GM18951 (cell line): ENCODE data around the gene GFPT2.
A peak's percentile ranks its signal among the peaks of the same experiment; 100 is the strongest.
"Not testable (repeated sequence)": the region's sequence is repeated elsewhere in the genome, so short reads cannot be mapped to it uniquely, and the experiment has no call there.

Experiments
- POLR2A ChIP-seq: IDR thresholded peaks from 4 replicates; pipeline ENCODE4 v1.6.1; 2011; ENCODE audit warnings: mild to moderate bottlenecking; ENCODE audit not compliant: insufficient read length, insufficient read depth; ENCODE audit errors: extremely low read depth
- in situ Hi-C: fragments of 300-500 bp; cut with MboI; formaldehyde crosslinking; loops from one replicate; pipeline ENCODE4 v1.12.0; 2022; ENCODE audit warnings: low sequenced_read_pairs, mixed read lengths, inconsistent platforms; ENCODE audit not compliant: unreplicated experiment

GFPT2 gene

GRCh38 chr5:180304431-180305375, 48.4 kb downstream of the GFPT2 start:
- TF ChIP-seq POLR2A: no peak
- in situ Hi-C loops: no loop called here

GRCh38 chr5:180304016-180304292, 49.2 kb downstream of the GFPT2 start:
- in situ Hi-C loops: no loop called here

DNA sequence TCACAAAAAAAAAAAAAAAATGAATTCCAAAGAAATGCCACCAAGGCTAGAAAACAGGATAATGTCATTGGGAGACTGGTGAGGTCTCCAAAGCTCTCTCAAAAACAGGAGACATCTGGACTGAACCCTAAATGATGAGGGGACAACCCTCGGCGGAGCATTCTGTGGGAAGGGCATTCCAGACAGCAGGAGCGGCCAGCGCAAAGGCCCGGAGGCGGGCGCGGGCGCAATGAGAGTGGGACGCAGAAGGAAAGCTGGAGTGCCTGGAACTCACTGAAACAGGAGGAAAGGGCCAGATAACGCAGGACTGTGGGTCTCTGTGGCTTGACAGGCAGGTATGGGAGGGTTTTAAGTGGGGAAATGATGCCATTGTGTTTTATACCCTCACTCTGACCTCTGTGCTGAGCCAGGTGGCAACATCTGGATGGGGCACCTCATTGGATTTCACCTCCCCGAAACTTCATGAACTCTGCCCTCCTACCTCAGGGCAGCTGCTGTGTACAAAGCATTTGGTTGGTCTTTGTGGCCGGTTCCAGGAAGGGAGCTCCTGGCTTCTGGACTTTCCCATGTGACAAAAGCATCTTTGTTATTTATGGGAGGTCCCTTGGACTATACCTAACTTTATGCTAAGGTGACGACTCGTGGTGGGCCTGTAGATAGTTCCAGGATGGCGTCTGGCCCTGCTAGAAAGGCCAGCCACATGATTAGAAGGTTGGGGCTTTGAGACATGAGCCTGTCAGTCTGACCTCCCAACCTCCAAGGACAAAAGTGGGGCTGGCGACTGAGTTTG, 49.7 kb downstream of the GFPT2 start:
- in situ Hi-C loops: no loop called here
- TF ChIP-seq POLR2A: no peak

More at GRCh38 chr5:180304016-180304292, 49.2 kb downstream of the GFPT2 start:
- no peak for TF ChIP-seq POLR2A

- in situ Hi-C loops: no loop called here
- TF ChIP-seq POLR2A: no peak
Observed at GRCh38 chr5:180302256-180302655, 50.9 kb downstream of the GFPT2 start.

DNA sequence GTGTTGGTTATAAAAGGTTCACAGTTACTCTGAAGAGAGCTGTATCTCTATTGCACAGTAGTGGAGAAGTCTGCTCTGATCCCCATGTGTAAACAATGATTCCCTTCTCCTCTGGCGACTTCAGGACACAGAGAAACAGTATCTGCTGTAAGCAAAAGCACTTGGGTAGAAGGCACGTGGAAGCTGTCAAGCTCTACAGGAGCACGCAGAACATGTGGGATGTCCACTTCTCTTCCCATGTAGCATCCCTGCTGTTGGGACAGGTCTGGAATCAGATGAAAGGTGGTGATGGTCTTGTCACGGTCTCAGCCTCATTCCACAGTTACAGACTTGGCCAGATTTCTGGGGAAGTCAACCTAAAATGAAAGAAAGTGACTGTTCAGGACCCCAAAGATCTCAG, 51.9 kb downstream of the GFPT2 start:
- TF ChIP-seq POLR2A: no peak
- in situ Hi-C loops: no loop called here

GRCh38 chr5:180299526-180299925, 53.6 kb downstream of the GFPT2 start:
- in situ Hi-C loops: no loop called here
- no peak for TF ChIP-seq POLR2A

DNA sequence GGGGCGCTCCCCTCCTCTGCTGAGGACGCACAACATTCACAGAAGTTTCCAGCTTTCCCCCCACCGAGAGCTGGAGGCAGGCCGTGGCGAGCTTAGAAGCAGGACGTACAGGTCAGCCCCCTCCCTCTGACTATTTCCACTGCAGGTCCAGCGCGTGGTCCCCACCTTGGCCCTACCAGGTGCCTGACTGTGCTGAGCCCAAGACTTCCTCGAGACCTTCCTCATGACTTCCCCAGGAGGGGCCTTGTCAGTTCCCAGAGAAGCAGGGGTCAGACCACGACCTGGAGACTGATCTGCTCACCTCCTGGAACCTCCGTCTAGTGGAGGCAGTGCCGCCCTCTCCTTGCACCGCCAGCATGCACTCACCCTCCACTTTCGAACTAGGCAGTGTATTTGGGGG, 54.1 kb downstream of the GFPT2 start:
- in situ Hi-C loops: not testable (repeated sequence)

GRCh38 chr5:180297587-180298282, 55.4 kb downstream of the GFPT2 start:
- in situ Hi-C loops: no loop called here
- TF ChIP-seq POLR2A: no peak

- in situ Hi-C loops: no loop called here
- TF ChIP-seq POLR2A: no peak
Observed at GRCh38 chr5:180296771-180297170, 56.4 kb downstream of the GFPT2 start.

- in situ Hi-C loops: no loop called here
Observed at GRCh38 chr5:180294913-180295555, 58.1 kb downstream of the GFPT2 start.

GRCh38 chr5:180294411-180294810, 58.7 kb downstream of the GFPT2 start:
- in situ Hi-C loops: no loop called here

More at GRCh38 chr5:180294913-180295555, 58.1 kb downstream of the GFPT2 start:
- TF ChIP-seq POLR2A: no peak

DNA sequence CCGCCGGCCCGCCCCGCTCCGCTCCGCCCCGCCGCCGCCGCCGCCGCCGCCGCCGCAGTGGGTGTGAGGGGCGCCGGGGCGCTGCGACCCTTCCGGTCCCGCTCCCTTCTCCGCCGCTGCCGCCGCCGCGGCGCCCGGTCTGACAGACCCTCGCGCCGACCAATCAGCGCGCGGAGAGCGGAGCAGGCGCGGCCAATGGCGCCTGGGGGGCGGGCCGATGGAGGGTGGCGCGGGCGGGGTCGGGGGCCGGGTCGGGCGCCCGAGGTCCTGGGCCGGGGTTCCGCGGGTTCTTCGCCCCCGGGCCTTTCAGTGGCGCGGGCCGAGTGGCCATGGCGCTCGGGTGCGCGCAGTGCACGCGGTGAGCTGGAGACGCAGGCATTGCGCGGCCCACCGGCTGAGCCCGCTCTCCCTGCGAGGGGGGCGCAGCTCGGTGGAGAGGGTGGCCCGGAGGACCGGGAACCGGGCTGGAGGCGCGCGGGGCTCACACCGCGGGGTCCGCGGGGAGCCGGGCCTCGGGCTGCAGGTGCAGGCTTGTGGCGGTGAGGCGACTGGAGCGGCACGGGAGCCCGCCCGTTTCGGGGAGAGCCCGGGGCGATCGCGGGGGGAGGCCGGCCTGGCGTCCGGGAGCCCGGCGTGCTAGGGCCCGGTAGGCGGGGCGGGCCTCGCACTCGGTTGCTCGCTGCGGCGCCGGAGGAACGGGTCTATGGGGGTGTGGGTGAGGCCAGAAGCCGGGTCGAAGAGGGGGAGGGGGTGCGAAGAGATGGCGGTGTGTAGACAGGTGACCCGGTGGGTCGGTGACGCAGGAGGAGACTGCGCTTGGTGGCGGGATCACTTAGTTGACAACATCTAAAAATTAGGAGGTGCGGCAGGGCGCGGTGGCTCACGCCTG, 60.9 kb downstream of the GFPT2 start, which contains the start of gene MAPK9:
TSS of gene MAPK9 (minus strand) at position 141 of the 889 bp plus-strand sequence. CDS start 11,522 bp downstream, outside the sequence.
- peak; percentile 68 for TF ChIP-seq POLR2A
- in situ Hi-C loops: no loop called here

More at GRCh38 chr5:180294411-180294810, 58.7 kb downstream of the GFPT2 start:
- no peak for TF ChIP-seq POLR2A
